ENCODE results near the gene FTMT.

- TF ChIP-seq CTCF (IDR thresholded peaks at IDR 0.05; ENCODE audit: low read depth, low read length, poor library complexity, severe bottlenecking) (no peak), EZH2phosphoT487 (IDR thresholded peaks at IDR 0.05; ENCODE audit: borderline replicate concordance, low read length) (no peak)
These were observed 18.8 kb downstream of the FTMT start for GRCh38 chr5:121870489-121870888.
